Neural progenitor cell (in vitro differentiated cells): ENCODE measurements around the gene PODNL1. TPM values are rescaled to one million over a fixed set of nuclear protein-coding genes. Genes with fewer than 3 reads are reported as not detected.

Experiments used
- DNase-seq: peaks from one replicate; pipeline ENCODE4 v3.0.0-alpha.2; 2016; ENCODE audit warnings: low spot score
- H2AFZ ChIP-seq: fragments of 200-600 bp; sonication (generic); replicated peaks from 2 replicates; pipeline ENCODE4 v1.6.1; 2016; ENCODE audit warnings: antibody characterized with exemption
- H3F3A ChIP-seq: fragments of 200-600 bp; sonication (generic); 2 replicates; pipeline ENCODE4 v1.6.1; 2016; ENCODE audit warnings: antibody characterized with exemption, low read depth
- H3K27ac ChIP-seq: fragments of 200-600 bp; sonication (generic); 2 replicates; pipeline ENCODE4 v1.5.1; 2016; ENCODE audit warnings: mild to moderate bottlenecking
- H3K27me3 ChIP-seq: fragments of 200-600 bp; sonication (generic); 2 replicates; pipeline ENCODE4 v1.6.1; 2016; ENCODE audit warnings: mild to moderate bottlenecking, moderate library complexity
- H3K36me3 ChIP-seq: fragments of 200-600 bp; sonication (generic); 2 replicates; pipeline ENCODE4 v1.5.1; 2016
- H3K4me1 ChIP-seq: fragments of 200-600 bp; sonication (generic); 2 replicates; pipeline ENCODE4 v1.6.1; 2016; ENCODE audit warnings: mixed run types
- H3K4me2 ChIP-seq: fragments of 200-600 bp; sonication (generic); 2 replicates; pipeline ENCODE4 v1.6.1; 2016
- H3K4me3 ChIP-seq: fragments of 200-600 bp; sonication (generic); 2 replicates; pipeline ENCODE4 v1.5.1; 2016
- H3K79me2 ChIP-seq: fragments of 200-600 bp; sonication (generic); 2 replicates; pipeline ENCODE4 v1.6.1; 2016; ENCODE audit warnings: low read depth
- H3K9ac ChIP-seq: fragments of 200-600 bp; sonication (generic); 2 replicates; pipeline ENCODE4 v1.6.1; 2016
- H3K9me3 ChIP-seq: fragments of 200-600 bp; sonication (generic); 2 replicates; pipeline ENCODE4 v1.5.1; 2016; ENCODE audit warnings: low read depth
- H4K20me1 ChIP-seq: fragments of 200-600 bp; sonication (generic); 2 replicates; pipeline ENCODE4 v1.6.1; 2016; ENCODE audit warnings: low read depth
- H3K27ac Mint-ChIP-seq: 3 replicates; pipeline ENCODE4 v1.8.0; 2021; ENCODE audit warnings: mixed read lengths
- H3K27me3 Mint-ChIP-seq: 2 replicates; pipeline ENCODE4 v1.8.0; 2022; ENCODE audit warnings: low read depth, mild to moderate bottlenecking, inconsistent platforms, moderate library complexity, mixed read lengths; ENCODE audit not compliant: insufficient read depth
- H3K36me3 Mint-ChIP-seq: 3 replicates; pipeline ENCODE4 v1.8.0; 2021; ENCODE audit warnings: mixed read lengths
- H3K4me1 Mint-ChIP-seq: 3 replicates; pipeline ENCODE4 v1.8.0; 2021; ENCODE audit warnings: mixed read lengths
- H3K4me3 Mint-ChIP-seq: 3 replicates; pipeline ENCODE4 v1.8.0; 2021; ENCODE audit warnings: mild to moderate bottlenecking, moderate library complexity, mixed read lengths
- H3K9me3 Mint-ChIP-seq: 3 replicates; pipeline ENCODE4 v1.8.0; 2020; ENCODE audit warnings: mixed read lengths
- CTCF ChIP-seq: fragments of 200-600 bp; sonication (generic); IDR thresholded peaks from 2 replicates; pipeline ENCODE4 v1.5.1; 2017; ENCODE audit warnings: antibody characterized with exemption, mild to moderate bottlenecking
- EZH2 ChIP-seq: fragments of 200-600 bp; sonication (generic); IDR thresholded peaks from 2 replicates; pipeline ENCODE4 v1.6.1; 2017; ENCODE audit warnings: antibody characterized with exemption, mild to moderate bottlenecking, moderate library complexity
- EZH2phosphoT487 ChIP-seq: fragments of 200-600 bp; sonication (generic); IDR thresholded peaks from 2 replicates; pipeline ENCODE4 v1.6.1; 2017; ENCODE audit warnings: antibody characterized with exemption
- total RNA-seq: library from RNA; depleted of rRNA; stranded (reverse); fragments of >200 nt; gene quantifications from 2 replicates; pipeline ENCODE4 v1.2.3, GENCODE V29; 2015; ENCODE audit warnings: low replicate concordance

The PODNL1 gene
- total RNA-seq, 1 donor from 2014 or later, result not detected

- Histone ChIP-seq H2AFZ (no peak overlapping the region), H3K9me3 (no peaks in the 10 kb centered on the region)
Observed at GRCh38 chr19:13894552-13894951, 43.7 kb downstream of the PODNL1 start.

GRCh38 chr19:13892870-13893269, 45.3 kb downstream of the PODNL1 start:
- H3K4me3 ChIP-seq, result no peak overlapping the region
- DNase-seq, result no peak
- no peaks in the 10 kb centered on the region for H3K79me2 ChIP-seq

More at GRCh38 chr19:13894552-13894951, 43.7 kb downstream of the PODNL1 start:
- Histone ChIP-seq H3K27ac (no peak overlapping the region), H3K4me1 (no peaks in the 10 kb centered on the region), H3F3A (no peaks in the 10 kb centered on the region), H3K4me2 (no peak overlapping the region), H3K27me3 (no peaks in the 10 kb centered on the region), H3K4me3 (no peak overlapping the region), H3K36me3 (no peaks in the 10 kb centered on the region), H3K9ac (no peak overlapping the region), H3K79me2 (no peaks in the 10 kb centered on the region), H4K20me1 (no peaks in the 10 kb centered on the region)
- peaks cover 2% of the 10 kb centered on the region for H3K27me3 Mint-ChIP-seq
- H3K4me3 Mint-ChIP-seq, result no peak overlapping the region
- H3K27ac Mint-ChIP-seq, result no peak overlapping the region
- no peak for DNase-seq
- H3K4me1 Mint-ChIP-seq, result peaks cover 1% of the 10 kb centered on the region
- TF ChIP-seq EZH2phosphoT487, result no peak
- no peak for TF ChIP-seq CTCF
- TF ChIP-seq EZH2, result no peak
- H3K36me3 Mint-ChIP-seq, result peaks cover 1% of the 10 kb centered on the region
- no peaks in the 10 kb centered on the region for H3K9me3 Mint-ChIP-seq

GRCh38 chr19:13890136-13890535, 48.1 kb downstream of the PODNL1 start:
- TF ChIP-seq CTCF, result no peak
- TF ChIP-seq EZH2, result no peak
- TF ChIP-seq EZH2phosphoT487, result no peak

More at GRCh38 chr19:13892870-13893269, 45.3 kb downstream of the PODNL1 start:
- Histone ChIP-seq H3K9me3 (no peaks in the 10 kb centered on the region), H3F3A (no peaks in the 10 kb centered on the region), H3K27ac (no peak overlapping the region), H3K4me2 (no peak overlapping the region), H3K9ac (no peak overlapping the region), H4K20me1 (no peaks in the 10 kb centered on the region), H2AFZ (no peak overlapping the region), H3K27me3 (no peaks in the 10 kb centered on the region), H3K4me1 (no peaks in the 10 kb centered on the region), H3K36me3 (no peaks in the 10 kb centered on the region)
- no peak overlapping the region for H3K4me3 Mint-ChIP-seq
- peaks cover 1% of the 10 kb centered on the region for H3K36me3 Mint-ChIP-seq
- peaks cover 2% of the 10 kb centered on the region for H3K27me3 Mint-ChIP-seq
- TF ChIP-seq EZH2, result no peak
- TF ChIP-seq EZH2phosphoT487, result no peak
- TF ChIP-seq CTCF, result no peak
- H3K4me1 Mint-ChIP-seq, result no peaks in the 10 kb centered on the region
- H3K27ac Mint-ChIP-seq, result no peak overlapping the region
- no peaks in the 10 kb centered on the region for H3K9me3 Mint-ChIP-seq

More at GRCh38 chr19:13890136-13890535, 48.1 kb downstream of the PODNL1 start:
- Mint-ChIP-seq H3K4me3 (no peak overlapping the region), H3K4me1 (no peaks in the 10 kb centered on the region), H3K36me3 (peaks cover 1% of the 10 kb centered on the region), H3K27me3 (peaks cover 2% of the 10 kb centered on the region), H3K27ac (no peak overlapping the region), H3K9me3 (no peaks in the 10 kb centered on the region)
- Histone ChIP-seq H3K4me1 (no peaks in the 10 kb centered on the region), H3K79me2 (no peaks in the 10 kb centered on the region), H3K4me2 (no peak overlapping the region), H4K20me1 (no peaks in the 10 kb centered on the region), H3K9me3 (no peaks in the 10 kb centered on the region), H2AFZ (no peak overlapping the region), H3F3A (no peaks in the 10 kb centered on the region), H3K4me3 (no peak overlapping the region), H3K27ac (no peak overlapping the region), H3K27me3 (no peaks in the 10 kb centered on the region), H3K36me3 (no peaks in the 10 kb centered on the region), H3K9ac (no peak overlapping the region)
- no peak for DNase-seq
